ENCODE data around the gene LSM2. TPM values are rescaled to one million over a fixed set of nuclear protein-coding genes. Genes with fewer than 3 reads are reported as not detected.

The LSM2 gene
- total and polyA plus RNA-seq, 9 of the 15 experiments (the other 6 are each of a cell fraction or from before 2014, with no cell fraction given): 154 to 407 (median 223) TPM

DNA sequence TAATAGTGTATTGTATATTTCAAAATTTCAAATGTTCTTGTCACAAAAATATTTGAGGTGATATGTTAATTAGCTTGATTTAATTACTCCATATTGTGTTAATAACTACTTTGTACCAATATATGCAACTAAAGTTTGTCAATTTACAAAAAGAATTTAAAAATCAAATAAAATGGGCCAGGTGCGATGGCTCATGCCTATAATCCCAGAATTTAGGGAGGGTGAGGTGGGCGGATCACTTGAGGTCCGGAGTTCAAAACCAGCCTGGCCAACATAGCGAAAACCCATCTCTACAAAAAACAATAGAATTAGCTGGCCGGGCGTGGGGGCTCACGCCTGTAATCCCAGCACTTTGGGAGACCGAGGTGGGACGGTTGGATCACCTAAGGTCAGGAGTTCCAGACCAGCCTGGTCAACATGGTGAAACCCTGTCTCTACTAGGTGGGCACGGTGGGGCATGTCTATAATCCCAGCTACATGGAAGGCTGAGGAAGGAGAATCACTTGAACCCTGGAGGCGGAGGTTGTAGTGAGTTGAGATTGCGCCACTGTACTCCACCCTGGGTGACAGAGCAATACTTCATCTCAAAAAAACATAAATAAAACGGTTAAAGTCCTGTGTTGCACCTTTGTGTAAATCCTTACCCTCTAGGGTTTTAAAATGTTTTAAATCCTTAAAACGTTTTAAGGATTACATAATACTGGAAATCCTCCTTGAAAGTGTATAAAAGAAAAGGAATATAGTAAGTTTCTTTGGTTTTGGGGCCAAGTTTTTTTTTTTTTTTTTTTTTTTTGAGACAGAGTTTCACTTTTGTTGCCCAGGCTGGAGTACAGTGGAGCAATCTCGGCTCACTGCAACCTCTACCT is 24.8 kb upstream of the LSM2 start (continued):
- TF ChIP-seq, protein P1, sequence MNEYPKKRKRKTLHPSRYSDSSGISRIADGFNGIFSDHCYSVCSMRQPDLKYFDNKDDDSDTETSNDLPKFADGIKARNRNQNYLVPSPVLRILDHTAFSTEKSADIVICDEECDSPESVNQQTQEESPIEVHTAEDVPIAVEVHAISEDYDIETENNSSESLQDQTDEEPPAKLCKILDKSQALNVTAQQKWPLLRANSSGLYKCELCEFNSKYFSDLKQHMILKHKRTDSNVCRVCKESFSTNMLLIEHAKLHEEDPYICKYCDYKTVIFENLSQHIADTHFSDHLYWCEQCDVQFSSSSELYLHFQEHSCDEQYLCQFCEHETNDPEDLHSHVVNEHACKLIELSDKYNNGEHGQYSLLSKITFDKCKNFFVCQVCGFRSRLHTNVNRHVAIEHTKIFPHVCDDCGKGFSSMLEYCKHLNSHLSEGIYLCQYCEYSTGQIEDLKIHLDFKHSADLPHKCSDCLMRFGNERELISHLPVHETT (CRISPR knock-in tag; conservative IDR thresholded peaks at IDR 0.05 in 1 of 2, IDR thresholded peaks at IDR 0.05 in 1 of 2): peak in 1 of 2 experiments; percentile 38; a peak in 1 of 4 replicates
- no peak for TF ChIP-seq NCOA4 (IDR thresholded peaks at IDR 0.05; ENCODE audit: partially characterized antibody)
- TF ChIP-seq ZNF41 (CRISPR knock-in tag; conservative IDR thresholded peaks at IDR 0.05): no peak
- TF ChIP-seq, protein P2, sequence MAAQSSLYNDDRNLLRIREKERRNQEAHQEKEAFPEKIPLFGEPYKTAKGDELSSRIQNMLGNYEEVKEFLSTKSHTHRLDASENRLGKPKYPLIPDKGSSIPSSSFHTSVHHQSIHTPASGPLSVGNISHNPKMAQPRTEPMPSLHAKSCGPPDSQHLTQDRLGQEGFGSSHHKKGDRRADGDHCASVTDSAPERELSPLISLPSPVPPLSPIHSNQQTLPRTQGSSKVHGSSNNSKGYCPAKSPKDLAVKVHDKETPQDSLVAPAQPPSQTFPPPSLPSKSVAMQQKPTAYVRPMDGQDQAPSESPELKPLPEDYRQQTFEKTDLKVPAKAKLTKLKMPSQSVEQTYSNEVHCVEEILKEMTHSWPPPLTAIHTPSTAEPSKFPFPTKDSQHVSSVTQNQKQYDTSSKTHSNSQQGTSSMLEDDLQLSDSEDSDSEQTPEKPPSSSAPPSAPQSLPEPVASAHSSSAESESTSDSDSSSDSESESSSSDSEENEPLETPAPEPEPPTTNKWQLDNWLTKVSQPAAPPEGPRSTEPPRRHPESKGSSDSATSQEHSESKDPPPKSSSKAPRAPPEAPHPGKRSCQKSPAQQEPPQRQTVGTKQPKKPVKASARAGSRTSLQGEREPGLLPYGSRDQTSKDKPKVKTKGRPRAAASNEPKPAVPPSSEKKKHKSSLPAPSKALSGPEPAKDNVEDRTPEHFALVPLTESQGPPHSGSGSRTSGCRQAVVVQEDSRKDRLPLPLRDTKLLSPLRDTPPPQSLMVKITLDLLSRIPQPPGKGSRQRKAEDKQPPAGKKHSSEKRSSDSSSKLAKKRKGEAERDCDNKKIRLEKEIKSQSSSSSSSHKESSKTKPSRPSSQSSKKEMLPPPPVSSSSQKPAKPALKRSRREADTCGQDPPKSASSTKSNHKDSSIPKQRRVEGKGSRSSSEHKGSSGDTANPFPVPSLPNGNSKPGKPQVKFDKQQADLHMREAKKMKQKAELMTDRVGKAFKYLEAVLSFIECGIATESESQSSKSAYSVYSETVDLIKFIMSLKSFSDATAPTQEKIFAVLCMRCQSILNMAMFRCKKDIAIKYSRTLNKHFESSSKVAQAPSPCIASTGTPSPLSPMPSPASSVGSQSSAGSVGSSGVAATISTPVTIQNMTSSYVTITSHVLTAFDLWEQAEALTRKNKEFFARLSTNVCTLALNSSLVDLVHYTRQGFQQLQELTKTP (IDR thresholded peaks at IDR 0.05; ENCODE audit: low read depth in 1 of 2, partially characterized antibody in 2 of 2): peak in 1 of 2 experiments; percentile 51
- no peak for TF ChIP-seq MCM5 (IDR thresholded peaks at IDR 0.05; ENCODE audit: low read depth)
- TF ChIP-seq TCF3 (CRISPR knock-in tag; IDR thresholded peaks at IDR 0.05): no peak
- no peak for TF ChIP-seq ZNF764 (CRISPR knock-in tag; IDR thresholded peaks at IDR 0.05; ENCODE audit: low read depth)
- no peak for TF ChIP-seq HDAC6 (IDR thresholded peaks at IDR 0.05; ENCODE audit: low read depth, low read length)
- TF ChIP-seq ZNF175 (CRISPR knock-in tag; IDR thresholded peaks at IDR 0.05; ENCODE audit: low read depth): 0 out of 2 replicates have a peak, but pooled peaks have one; percentile 38
- no peak for TF ChIP-seq XRCC3 (IDR thresholded peaks at IDR 0.05)
- peak; percentile 21 for TF ChIP-seq NEUROD1 (IDR thresholded peaks at IDR 0.05; ENCODE audit: borderline replicate concordance, low read depth, low read length, partially characterized antibody)
- TF ChIP-seq, protein P3, sequence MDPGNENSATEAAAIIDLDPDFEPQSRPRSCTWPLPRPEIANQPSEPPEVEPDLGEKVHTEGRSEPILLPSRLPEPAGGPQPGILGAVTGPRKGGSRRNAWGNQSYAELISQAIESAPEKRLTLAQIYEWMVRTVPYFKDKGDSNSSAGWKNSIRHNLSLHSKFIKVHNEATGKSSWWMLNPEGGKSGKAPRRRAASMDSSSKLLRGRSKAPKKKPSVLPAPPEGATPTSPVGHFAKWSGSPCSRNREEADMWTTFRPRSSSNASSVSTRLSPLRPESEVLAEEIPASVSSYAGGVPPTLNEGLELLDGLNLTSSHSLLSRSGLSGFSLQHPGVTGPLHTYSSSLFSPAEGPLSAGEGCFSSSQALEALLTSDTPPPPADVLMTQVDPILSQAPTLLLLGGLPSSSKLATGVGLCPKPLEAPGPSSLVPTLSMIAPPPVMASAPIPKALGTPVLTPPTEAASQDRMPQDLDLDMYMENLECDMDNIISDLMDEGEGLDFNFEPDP (CRISPR knock-in tag; IDR thresholded peaks at IDR 0.05): no peak
- TF ChIP-seq, protein P4, sequence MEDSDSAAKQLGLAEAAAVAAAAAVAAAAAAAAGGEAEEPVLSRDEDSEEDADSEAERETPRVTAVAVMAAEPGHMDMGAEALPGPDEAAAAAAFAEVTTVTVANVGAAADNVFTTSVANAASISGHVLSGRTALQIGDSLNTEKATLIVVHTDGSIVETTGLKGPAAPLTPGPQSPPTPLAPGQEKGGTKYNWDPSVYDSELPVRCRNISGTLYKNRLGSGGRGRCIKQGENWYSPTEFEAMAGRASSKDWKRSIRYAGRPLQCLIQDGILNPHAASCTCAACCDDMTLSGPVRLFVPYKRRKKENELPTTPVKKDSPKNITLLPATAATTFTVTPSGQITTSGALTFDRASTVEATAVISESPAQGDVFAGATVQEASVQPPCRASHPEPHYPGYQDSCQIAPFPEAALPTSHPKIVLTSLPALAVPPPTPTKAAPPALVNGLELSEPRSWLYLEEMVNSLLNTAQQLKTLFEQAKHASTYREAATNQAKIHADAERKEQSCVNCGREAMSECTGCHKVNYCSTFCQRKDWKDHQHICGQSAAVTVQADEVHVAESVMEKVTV (CRISPR knock-in tag; IDR thresholded peaks at IDR 0.05): 0 out of 2 replicates have a peak, but pooled peaks have one; percentile 20
- no peak for TF ChIP-seq NFIX (CRISPR knock-in tag; IDR thresholded peaks at IDR 0.05; ENCODE audit: low read depth)
- TF ChIP-seq, protein P5, sequence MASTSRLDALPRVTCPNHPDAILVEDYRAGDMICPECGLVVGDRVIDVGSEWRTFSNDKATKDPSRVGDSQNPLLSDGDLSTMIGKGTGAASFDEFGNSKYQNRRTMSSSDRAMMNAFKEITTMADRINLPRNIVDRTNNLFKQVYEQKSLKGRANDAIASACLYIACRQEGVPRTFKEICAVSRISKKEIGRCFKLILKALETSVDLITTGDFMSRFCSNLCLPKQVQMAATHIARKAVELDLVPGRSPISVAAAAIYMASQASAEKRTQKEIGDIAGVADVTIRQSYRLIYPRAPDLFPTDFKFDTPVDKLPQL (IDR thresholded peaks at IDR 0.05; ENCODE audit: extremely low read depth, insufficient read length): no peak
- TF ChIP-seq SMAD1 (IDR thresholded peaks at IDR 0.05; ENCODE audit: low read depth, low read length, partially characterized antibody): peak; percentile 30
